ENCODE measurements around the gene PPM1D.
"Not testable (repeated sequence)": the region's sequence is repeated elsewhere in the genome, so short reads cannot be mapped to it uniquely, and the experiment has no call there.

PPM1D gene

DNA sequence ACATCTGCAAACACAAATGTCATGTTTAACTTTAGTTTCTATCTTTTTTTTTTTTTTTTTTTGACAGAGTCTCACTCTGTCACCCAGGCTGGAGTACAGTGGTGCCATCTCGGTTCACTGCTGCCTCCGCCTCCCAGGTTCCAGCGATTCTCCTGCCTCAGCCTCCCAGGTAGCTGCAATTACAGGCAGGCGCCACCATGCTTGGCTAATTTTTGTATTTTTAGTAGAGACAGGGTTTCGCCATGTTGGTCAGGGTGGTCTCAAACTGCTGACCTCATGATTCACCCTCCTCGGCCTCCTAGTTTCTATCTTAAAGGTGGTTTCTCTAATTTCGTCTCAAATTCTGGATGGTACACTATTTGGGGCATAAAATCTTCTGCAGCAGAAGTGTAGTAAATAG, 5.8 kb upstream of the PPM1D start:
- not testable (repeated sequence) for DNase-seq

GRCh38 chr17:60594734-60595133, 5.3 kb upstream of the PPM1D start:
- peak; percentile 73 for DNase-seq

DNA sequence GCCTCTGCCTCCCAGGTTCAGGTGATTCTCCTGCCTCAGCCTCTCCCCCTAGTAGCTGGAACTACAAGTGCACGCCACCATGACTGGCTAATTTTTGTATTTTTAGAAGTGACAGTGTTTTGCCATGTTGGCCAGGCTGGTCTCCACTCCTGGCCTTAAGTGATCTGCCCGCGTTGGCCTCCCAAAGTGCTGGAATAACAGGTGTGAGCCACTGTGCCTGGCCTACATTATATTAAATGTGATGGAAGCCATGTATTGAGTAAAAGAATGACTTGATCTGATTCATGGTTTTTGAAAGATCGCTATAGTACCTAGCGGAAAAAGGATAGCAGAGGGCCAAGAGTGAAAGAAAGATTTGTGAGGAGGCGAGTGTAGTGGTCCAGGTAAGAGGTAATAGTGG, 2.7 kb upstream of the PPM1D start:
- no peak for DNase-seq

- no peak for DNase-seq
Observed at GRCh38 chr17:60598001-60598736, 1.8 kb upstream of the PPM1D start.

GRCh38 chr17:60599220-60599619, 773 bp upstream of the PPM1D start:
- no peak for DNase-seq

GRCh38 chr17:60600490-60601446, 775 bp downstream of the PPM1D start:
- peak; percentile 78 for DNase-seq

GRCh38 chr17:60601447-60602384, 1.7 kb downstream of the PPM1D start:
- DNase-seq = peak; percentile 90

- DNase-seq = no peak
Observed at GRCh38 chr17:60602385-60602742, 2.4 kb downstream of the PPM1D start.

- DNase-seq = no peak
Observed at GRCh38 chr17:60602871-60603270, 2.9 kb downstream of the PPM1D start.

DNA sequence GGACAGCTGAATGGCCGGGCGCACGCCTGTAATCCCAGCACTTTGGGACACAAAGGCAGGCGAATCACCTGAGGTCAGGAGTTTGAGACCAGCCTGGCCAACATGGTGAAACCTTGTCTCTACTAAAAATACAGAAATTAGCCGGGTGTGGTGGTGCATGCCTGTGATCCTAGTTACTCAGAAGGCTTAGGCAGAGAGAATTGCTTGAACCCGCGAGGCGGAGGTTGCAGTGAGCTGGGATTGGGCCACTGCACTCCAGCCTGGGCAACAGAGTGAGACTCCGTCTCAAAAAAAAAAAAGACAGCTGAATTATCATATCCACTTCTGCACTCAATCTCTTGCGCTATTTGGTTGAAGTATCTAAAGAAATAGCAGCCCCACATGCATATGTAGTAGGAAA, 3.5 kb downstream of the PPM1D start:
- DNase-seq = not testable (repeated sequence)

DNA sequence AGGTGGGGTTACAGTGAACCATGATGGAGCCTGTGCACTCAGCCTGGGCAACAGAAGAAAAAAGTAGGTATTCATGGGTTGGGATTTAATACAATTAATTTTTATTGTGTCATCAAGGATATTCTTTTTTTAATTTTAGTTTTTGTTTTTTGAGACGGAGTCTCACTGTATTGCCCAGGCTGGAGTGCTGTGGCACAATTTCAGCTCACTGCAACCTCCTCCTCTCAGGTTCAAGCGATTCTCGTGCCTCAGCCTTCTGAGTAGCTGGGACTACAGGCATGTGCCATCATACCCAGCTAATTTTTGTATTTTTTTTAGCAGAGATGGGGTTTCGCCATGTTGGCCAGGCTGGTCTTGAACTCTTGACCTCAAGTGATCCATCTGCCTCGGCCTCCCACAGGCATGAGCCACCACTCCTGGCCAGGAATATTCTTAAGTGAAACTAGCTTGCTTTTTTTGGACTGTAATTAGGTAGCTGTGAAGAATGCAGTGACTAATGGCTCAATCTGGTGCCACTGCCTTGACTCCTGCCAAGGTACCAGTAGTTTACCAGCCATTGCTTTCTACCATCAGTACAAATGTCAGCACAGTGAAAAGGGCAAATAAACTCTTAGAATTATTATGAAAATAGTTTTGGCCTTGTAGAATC, 4.8 kb downstream of the PPM1D start:
- no peak for DNase-seq

- DNase-seq = no peak
Observed at GRCh38 chr17:60606036-60606435, 6.0 kb downstream of the PPM1D start.

DNA sequence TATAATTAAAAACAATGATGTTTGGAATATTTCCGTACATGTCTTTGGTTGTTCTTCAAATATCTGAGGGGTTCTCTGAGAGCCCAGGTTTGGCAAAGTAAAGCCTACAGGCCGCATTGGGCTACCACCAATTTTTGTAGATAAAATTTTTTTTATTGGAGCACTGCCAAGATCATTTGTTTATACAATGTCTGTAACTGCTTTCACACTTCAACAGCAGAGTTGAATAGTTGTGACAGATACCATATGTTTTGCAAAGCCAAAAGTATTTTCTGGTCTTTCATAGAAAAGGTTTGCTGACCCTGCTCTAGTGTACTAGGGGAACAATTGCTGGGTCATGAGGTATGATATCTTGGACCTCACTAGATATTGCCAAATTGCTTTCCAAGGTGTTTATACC, 10.5 kb downstream of the PPM1D start:
- no peak for DNase-seq

DNA sequence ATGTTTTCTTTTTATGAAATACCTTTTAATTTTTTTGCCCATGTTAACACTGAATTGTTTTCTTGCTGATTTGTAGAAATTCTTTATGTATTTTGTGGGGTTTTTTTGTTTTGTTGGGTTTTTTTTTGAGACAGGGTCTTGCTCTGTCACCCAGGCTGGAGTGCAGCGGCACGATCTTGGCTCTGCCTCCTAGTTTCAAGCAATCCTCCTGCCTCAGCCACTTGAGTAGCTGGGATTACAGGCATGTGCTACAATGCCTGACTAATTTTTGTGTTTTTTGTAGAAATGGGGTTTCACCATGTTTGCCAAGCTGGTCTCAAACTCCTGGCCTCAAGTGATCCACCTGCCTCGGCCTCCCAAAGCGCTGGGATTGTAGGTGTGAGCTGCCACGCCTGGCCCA, 11.3 kb downstream of the PPM1D start:
- DNase-seq = not testable (repeated sequence)

GRCh38 chr17:60613325-60613724, 13.3 kb downstream of the PPM1D start:
- DNase-seq = no peak

- DNase-seq = not testable (repeated sequence)
Observed at GRCh38 chr17:60613796-60614195, 13.8 kb downstream of the PPM1D start.

GRCh38 chr17:60614247-60614646, 14.3 kb downstream of the PPM1D start:
- not testable (repeated sequence) for DNase-seq

- no peak for DNase-seq
Observed at GRCh38 chr17:60615108-60615507, 15.1 kb downstream of the PPM1D start.

DNA sequence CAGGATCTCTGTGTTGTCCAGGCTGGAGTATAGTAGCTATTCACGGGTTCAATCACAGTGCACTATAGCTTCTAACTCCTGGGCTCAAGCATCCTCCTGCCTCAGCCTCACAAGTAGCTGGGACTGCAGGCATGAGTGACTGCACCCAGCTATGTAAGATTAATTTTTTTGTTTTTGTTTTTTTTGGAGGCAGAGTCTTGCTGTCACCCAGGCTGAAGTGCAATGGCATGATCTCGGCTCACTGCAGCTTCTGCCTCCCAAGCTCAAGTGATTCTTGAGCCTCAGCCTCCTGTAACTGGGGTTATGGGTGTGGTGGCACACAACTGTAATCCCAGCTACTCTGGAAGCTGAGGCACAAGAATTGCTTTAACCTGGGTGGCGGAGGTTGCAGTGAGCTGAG, 15.8 kb downstream of the PPM1D start:
- DNase-seq = no peak

DNA sequence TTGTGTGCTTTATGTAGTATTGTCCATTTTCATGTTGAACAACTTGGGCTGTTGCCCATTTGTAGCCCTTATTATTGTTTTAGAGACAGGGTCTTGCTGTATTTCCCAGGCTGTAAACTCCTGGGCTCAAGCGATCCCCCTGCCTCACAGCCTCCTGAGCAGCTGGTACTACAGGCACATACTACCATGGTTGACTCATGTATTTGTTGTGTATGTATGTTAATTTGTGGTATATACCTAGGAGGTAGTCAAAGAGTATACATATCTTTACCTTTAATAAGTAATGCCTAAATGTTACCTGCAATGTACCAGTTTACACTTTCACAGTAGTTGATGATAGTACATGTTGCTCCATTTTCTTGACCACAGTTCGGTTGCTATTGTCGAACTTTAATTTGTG, 18.1 kb downstream of the PPM1D start:
- DNase-seq = no peak

DNA sequence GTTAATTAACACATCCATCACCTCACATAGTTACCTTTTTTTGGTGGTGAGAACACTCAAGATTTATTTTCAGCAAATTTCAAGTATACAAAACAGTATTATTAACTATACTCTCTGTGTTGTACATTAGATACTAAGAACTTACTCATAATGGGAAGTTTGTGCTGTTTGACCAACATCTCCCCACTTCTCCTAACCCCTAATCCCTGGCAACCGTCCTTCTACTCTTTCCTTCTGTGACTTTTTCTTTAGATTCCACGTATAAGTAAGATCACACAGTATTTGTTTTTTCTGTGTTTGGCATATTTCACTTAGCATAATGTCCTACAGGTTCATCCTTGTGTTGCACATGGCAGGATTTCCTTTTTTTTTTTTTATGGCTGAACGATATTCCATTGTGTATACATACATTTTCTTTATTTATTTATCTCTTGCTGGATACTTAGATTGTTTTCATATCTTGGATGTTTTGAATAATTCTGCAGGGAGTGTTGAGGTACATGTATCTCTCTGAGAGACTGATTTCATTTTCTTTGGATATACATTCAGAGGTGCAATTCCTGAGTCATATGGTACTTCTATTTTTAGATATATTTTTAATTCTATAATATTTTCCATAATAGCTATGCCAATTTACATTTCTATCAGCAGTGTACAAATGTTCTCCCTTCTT, 19.0 kb downstream of the PPM1D start:
- DNase-seq = no peak

GRCh38 chr17:60622961-60623360, 23.0 kb downstream of the PPM1D start:
- no peak for DNase-seq

Data from NCI-H1436 (cell line).